NCI-H446 (cell line): Measurements from ENCODE around the gene EPHA1.

Source experiments
- DNase-seq, 2 experiments: peaks; one replicate each; lab custom pipeline; 2025; lab: John Stamatoyannopoulos, UW

EPHA1 gene

DNA sequence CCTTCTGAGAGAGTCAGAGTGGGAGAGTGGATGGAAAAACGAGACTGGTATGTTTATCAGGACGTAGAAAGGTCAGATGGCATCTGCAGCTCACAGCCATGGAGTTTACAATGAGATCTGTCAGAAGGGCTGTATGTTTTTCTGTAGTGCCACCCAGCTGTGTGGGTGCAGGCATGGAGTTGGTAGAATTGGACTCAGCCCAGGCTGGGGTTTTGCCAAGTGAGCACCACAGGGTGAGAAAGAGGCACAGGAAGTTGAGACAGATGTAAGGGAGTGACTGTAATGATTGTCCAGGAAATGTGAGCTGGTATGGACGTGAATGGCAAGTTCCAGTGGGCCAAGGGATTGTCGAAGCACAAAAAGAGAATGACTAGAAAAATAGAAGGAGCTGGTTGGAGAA, 36.6 kb downstream of the EPHA1 start:
- peak in 1 of 2 experiments; percentile 37 for DNase-seq

DNA sequence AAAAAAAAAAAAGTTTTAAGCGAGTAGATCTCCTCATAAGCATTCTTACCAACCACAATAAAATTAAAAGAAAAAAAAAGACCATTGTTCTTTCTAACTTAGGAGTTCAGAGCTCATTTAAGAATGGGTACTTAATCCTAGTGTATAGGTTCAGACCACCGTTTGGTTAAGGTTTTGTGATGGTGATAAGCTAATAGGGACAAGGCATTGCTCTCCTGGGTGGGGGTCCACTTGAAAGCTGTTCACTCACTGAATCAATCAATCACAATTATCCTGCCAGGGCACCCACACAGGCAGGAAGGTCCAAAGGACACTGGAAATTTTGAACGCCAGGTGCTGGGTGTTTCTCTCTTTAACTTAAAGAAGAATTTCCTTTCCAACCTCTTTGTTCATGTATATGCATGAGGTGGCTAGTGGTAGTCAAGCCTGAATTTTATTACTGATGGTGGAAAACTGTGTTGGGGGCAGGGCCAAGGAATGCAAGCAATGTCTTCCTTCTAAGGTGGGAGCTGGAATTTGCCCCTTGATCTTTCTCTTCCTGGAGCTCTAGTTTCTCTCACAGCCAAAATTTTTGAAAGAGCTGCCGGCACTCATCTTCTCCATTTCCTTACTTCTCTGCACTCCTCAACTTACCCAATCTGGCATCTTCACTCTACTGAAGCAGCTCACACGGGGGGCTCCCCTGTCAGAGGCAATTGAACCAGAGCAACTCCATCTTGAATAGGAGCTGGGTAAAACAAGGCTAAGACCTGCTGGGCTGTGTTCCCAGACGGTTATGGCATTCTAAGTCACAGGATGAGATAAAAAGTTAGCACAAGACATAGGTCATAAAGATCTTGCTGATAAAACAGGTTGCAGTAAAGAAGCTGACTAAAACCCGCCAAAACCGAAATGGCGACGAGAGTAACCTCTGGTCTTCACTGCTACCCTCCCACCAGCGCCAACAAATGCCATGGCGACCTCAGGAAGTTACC, 38.7 kb downstream of the EPHA1 start:
- DNase-seq, result no peak

DNA sequence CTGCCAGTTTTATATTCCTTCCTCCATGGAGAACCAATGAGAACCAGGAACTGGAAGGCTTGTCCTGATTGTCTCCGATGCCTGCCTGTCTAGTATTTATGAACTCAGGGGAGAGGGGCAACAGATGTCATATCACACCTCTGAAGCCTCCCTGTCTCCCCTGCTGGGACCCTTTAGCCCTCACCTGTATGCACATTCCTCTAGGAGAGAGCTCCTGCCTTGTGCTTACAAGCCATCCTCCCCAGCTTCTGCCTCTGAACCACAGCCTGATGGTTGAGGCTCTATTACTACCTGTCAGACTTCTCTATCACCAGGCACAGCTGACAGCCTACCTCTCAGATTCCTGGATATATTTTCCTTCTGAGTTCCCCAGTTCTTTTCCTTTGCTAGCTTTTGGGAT, 40.3 kb downstream of the EPHA1 start:
- no peak for DNase-seq

DNA sequence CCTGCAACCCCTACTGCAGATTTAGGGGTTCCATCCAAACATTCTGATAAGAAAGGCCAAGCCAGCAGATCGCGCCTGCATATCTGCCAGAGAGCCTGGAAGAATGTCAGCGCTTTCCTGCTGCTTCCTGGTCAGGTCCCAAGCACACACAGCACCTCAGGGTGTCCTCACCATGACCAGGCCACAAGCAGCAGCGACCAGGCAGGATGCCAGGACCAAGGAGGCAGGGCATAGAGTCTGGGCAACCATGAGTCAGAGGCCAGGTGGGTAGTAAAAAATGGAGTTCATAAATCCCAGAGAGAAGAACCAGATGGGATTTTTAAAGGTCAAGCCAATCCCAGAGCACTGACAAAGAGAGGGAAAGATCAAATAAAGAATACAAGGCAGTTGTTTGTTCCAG, 40.7 kb downstream of the EPHA1 start:
- no peak for DNase-seq

DNA sequence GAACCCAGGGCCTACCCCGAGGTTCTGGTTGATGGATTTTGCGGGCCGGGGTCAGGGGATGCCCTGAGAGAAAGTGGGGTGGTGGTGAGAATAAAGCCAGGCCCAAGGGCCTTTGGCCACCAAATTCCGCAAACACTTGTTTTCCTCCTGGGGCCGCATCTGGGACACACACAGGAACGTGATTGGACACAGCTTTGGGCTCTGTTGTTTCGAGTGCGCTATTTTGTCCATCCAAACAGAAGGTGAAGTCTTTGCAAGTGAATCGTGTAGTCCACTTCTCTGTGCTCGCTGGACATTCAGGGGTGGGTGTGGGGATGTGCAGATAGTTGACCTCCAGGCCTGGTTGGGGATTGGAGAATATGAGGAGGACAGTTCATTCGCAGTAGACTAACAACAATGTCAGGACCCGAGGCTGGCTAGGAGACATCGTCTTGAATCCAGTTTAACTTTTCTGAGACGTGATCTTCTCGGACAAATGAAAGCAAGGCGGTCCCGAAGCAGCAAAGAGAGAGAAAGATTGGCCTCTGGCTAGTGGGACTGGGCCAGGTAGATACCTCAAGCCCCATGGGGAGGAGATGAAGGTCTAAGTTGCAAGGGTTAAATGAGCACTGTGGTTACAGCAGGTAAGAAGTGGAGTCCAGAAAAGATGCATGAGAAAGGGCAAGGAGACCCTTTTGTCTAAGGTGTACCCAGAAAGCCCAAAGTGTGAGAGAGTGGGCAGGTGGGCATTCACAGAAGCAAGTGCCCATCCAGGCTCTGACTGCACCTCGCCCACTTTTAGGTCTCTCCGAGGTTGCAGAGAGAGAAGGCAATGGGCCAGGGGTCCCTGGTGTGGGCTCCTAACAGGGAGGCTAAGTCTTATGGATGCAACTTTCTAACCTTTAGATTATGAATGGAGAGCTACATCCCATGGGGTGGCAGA, 45.4 kb downstream of the EPHA1 start:
- DNase-seq, result no peak

DNA sequence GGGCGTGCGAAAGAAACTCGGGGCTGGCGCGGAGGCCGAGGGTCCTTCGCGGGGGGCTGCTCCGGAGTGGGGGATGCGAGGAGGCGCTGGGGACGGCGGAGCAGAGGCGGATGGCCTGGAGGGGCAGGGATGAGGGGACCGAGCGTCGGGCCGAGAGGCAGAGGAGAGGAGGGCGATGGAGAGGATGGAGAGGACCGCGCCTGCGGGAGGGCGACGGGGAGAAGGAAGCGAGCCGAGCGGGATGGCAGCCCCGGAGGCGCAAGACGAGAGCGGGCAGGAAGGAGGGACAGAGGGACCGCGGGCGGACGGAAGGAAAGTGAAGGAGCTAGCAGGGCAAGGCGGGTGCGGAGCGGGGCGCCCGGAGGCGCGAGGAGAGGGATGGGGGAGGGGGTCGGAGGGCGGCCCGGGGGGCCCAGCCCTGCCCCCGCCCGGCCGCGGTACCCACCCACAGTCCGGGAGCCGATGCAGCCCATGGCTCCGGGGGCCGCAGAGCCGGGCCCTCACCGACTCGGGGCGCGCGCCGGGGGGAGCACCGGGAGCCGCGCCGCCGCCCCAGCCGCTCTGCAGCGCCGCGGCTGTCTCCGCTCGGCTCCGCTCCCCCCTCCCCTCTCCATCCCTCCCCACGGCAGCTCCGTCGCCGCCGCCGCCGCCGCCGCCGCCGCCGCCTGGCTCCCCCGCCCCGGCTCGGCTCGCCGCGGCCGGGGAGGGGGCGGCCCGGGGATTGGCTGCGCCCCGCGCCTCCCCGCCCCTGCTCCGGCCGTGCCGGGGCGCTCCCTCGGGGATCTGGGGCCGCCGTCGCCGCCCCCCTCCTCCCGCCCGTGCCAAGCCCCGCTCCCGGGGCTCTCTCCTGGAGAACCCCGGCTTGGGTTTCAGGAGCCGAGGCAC, 46.3 kb downstream of the EPHA1 start, which contains the start of gene FAM131B:
Gene FAM131B, minus strand, starts transcription at position 583 of the 885 bp plus-strand sequence. Its CDS starts 110 bp downstream, at position 473.
- no peak for DNase-seq

DNA sequence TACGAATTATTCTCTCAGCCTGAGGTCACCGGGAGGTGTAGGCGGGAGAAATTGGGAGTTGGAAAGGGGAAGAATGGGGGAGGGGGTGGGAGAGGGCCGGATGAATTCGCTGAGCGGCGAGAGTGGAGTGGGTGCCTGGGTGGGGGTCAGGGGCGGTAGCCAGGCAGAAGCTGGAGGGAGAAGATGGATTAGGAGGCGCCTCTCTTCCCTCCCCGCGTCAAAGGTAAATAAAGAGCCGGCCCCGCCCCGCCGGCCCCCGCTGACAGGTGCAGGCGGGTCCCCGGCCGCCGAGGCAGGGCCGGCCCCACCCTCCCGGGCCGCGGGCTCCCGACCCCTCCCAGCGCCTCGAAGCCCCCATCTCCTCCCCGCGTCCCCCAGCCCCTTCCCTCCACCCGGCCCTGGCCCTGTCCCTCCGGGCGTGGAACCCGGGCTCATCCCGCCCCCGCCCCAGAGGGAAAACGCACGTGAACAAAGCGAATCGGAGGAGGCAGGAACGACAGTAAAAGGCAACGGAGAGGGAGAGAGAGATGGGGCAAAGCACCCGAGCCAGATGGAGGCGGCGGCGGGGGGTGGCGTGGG, 47.0 kb downstream of the EPHA1 start:
- no peak for DNase-seq

DNA sequence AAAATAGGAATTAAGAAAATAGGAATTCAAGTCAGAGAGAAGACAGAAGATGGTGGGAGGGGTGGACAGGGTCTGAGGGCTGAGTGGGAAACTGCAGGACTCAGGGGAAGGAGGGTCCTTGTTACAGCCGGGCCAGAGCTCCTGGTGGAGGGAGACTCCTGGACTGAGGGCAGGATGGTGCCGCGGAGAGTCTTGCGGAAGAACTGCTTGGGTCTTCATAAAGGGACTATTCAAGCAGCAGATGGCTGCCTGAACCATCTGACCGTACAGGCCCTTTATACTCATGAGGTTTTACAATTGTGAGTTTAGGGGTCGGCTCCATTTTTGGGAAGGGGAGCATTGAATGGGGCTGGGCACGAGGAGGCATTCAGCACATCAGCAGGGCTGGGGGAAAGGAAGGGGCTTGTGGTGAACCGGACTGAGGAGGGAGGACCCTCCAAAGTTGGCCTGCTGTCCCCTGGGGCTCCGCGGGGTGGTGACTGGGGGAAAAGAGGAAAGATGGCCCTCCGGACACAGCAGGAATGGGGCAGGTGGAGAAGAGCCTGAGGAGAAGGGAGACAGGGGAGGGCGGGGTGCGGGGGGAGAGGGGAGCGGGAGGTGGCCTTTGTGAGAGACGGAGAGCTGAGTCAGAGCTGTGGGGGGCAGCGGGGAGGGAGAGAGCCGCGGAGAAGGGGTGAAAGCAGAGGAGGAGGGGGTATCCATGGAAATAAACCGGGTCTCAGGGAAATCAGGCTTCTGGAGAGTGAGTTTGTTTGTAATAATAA, 47.7 kb downstream of the EPHA1 start:
- no peak for DNase-seq

DNA sequence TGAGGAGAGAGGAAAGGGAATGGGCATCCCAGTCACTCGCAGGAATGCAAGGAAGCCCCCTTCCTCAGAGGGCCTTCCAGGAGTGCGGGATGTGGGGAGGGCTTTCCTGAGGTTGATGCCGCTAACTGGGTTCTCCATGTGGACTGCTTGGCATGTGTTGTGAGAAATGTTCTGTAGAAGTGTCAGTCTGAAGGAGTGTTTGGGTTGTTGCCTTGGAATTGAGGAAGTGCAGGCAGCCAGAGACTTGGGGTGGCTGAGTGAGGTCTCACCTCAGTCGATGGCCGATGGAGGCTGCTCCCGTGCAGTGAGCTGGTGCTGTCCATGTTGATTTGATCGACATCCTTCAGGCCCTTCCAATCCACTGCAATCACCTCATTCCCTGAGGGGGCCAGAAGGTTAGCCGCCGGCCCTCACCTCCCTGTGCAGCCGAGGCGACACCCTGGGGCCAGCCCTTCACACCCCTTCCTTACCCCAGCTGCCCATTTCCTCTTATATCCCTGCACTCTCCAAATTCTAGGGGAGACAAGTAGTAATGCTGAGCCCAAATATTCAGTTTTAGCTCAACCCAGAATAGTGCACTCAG, 48.8 kb downstream of the EPHA1 start:
- DNase-seq, result no peak

DNA sequence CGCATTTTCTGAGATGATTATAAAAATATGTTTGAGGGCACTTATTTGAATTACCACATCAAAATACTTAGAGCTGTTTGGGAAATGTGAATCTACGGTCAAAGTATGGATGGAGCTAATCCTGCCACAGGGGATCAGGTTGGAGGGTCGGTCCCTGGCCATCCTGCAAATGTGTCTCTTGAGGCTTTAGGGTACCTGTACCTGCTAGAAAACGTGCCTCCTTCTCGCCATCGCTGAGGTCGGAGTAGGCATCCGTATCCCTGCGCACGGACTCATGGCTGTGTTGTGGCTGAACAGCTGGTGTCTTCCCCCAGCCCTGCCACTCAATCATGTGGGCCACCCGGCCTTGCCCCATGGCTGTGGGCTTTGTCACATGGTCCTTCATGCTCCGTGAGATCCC, 50.0 kb downstream of the EPHA1 start:
- DNase-seq, result no peak

DNA sequence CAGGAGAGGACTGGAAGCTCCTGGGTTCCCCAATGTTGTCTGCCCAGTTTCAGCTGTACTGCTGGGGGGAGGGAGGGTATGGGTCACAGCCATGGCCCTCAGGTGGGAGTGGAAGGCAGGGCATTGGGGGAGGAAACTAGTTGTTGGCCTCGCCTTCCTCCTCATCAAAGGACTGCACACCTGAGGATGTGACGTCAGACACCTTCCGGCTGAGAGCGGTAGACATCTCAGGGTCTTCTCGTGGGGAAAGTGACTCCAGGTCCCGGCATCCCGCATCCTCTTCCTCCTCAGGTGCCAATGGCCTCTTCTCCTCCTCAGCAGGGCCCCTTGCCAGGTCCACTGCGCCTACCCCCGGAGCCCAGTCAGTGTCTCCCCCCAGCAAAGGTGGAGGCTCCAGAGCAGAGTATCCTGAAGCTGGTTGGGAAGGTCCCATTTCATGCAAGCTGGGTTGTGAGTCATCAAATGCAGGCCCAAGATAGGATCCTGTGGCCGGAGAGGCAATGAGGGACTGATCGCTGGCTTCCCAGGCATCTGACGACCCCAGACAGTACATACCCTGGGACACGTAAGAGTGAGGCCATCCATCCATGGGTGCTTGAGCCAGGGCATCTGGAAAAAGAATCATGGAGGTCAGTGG, 52.1 kb downstream of the EPHA1 start:
- no peak for DNase-seq

DNA sequence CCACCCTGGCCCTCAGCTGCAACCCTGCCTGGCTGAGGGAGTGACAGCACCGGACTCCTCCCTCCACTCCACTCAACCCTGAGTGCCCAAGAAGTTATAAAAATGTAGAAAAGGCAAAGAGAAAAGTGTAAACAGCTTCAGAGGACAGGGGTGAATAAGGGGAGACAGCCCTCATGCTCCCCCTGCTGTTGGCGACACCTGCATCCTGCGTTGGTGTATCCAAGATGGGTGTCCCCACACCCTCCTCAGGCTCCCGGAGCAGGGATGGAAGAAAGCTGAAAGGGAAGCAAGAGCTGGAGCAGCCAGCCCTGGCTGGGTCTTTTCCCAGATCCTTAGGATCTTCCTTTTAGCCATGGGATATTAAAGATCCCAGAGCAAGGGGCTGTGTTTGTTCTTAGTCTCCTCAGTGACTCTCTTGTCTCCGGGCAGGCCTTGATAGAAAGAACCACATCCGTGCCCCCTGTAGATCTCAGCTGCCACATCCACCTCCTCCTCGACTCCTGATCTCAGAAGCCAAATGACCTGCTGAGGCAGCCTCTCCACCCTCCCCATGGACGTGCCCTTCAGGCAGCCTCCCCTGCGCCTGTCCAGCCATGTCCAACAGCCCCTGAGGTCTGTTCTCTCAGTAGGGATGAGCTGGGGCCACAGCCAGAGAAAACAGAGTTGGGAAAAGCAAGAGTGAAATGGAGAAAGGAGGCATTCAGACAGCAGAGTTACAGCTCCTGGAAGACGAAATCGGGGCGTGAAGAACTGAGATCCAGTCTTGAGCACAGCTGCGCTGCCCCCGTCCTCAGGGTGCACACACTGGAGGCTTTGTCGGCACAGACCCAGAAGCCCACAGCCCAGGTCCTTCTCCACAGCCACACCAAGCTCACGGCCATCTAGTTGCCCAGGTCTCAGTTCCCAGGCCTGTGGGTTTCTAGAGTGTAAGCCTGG, 52.9 kb downstream of the EPHA1 start:
- no peak for DNase-seq

DNA sequence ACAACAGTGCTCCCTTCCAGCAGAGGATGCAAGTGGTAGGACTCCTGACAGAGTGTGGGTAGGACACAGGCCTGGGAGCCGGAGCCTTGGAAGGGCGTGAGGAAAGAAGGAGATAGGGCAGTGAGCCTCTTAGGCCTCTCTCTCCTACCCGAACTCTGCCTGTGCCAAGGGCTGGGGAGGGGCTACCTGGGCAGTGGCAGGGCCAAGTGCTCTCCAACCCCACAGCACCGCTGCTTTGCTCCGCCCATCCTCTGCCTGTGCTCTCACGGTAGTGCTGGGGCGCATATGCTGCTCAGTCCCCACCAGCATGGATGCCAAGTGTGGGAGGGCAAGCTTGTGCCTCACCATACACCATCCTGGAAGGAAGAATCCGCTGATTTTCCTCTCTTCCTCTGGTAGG, 53.7 kb downstream of the EPHA1 start:
- no peak for DNase-seq

DNA sequence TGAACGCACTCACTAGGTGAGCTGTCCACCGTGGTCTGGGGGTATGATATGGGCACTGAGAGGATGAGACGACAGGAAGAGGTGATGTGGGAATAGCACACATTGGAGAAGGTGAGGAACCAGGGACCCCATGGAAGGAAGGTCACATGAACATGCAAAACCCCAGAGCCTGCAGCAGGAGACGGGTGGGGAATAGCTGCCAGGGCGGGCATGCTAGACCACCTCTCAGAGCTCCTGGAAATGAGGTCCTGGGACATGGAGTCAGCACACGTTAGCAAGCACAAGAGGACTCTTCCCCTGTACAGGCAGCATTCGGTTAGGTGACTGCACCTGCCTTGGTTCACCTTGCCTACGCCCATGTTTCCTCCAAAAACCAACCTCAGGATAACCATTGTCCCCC, 54.3 kb downstream of the EPHA1 start:
- no peak for DNase-seq

DNA sequence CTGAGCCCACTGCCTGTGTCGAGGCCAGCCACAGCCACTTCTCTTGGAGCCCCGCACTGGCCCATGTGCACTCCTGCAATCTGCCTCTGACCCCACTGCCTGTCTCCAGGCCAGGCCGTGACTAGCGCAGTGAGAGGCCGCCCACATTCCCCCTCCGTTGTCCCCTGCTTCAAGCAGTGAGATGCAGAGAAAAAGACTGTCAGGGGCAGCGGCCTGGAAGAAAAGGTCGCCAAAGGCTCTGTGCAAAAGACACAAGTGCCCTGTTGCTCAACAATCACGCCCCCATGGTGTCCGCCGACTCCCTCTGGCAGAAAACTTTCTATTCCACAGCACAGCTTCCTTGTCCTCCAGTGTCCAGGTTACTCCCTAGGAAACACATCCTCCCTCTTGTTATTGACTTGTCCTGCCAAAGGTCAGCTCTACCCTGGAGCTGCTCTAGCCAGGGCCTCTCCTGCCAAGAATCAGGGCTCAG, 56.1 kb downstream of the EPHA1 start:
- DNase-seq, result no peak

DNA sequence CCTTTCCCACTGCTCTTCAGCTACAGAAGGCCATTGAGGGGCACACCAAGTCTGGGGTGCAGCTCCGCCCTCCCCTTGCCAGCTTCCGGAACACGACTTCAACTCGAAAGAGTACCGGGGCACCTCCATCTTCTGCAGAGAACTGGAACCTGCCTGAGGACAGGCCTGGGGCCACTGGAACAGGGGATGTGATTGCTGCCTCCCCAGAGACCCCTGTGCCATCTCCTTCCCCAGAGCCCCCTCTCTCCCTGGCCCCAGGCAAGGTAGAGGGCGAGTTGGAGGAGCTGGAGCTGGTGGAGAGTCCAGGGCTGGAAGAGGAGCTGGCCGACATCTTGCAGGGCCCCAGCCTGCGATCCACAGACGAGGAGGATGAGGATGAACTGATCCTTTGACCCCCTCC, 57.1 kb downstream of the EPHA1 start:
- no peak for DNase-seq

DNA sequence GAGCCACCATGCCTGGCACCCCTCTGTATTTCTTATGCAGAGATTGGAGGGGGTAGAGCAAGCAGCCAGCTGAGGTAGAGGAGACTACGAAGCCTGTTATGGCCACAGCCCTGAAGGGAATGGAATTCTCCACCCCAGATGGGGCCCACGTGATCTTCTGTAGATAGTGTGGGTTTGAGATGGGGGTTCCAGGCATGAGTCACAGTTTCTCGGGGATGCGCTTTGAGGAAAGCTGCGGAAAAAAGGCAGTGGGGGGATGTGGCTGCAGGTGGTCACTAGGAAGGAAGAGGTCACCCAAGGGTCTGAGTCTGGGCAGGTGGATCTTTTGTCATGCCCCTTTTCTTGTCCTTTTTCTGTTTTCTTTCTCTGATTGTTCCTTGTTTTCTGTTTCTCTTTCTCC, 57.6 kb downstream of the EPHA1 start:
- no peak for DNase-seq

DNA sequence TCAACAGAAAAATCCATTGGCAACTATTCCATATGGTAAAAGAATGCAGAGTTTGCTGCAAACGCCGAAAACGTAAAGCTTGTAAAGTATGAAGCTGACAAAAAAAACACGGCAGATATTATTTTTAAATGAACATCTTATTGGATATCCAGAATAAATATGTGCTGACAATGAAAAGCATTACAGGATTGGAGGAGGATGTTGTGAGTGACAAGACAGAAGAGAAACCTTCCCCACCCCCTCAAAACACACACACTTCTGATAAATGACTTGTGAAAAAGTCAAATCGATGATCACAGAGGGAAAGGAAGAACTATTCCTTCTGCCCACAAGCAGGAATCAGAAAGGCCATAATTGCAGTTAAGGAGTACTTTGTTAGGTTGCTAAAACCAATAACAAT, 60.7 kb downstream of the EPHA1 start:
- DNase-seq, result no peak
